ENCODE data around the gene SH3TC2. TPM values are rescaled to one million over a fixed set of nuclear protein-coding genes. Genes with fewer than 3 reads are reported as not detected.
A peak's percentile ranks its signal among the peaks of the same experiment; 100 is the strongest.

SH3TC2 gene
- total and polyA plus RNA-seq, 8 donors = 0.06 to 1.2 (median 0.27) TPM

- Histone ChIP-seq H3K27me3 (no peaks in the 10 kb centered on the region), H3K4me3 (no peak overlapping the region), H3K27ac (no peak overlapping the region), H3K4me1 (no peaks in the 10 kb centered on the region), H3K9me3 (no peaks in the 10 kb centered on the region), H3K36me3 (no peaks in the 10 kb centered on the region)
- intact Hi-C loops (cut with DNase I) = no loop called here
- TF ChIP-seq CTCF (IDR thresholded peaks at IDR 0.05) = no peak
- ATAC-seq = peak in 2 of 4 donors; percentile 32 to 33
- no peak for DNase-seq
- 45 to 48% methylated on average over 2 of the region's 2 CpGs for WGBS, 2 donors
- FAIRE-seq = no peak
Measured at GRCh38 chr5:149053072-149053695, 9.7 kb downstream of the SH3TC2 start.

- H3K4me3 ChIP-seq = no peak overlapping the region
- WGBS, 2 donors = 89 to 90% methylated on average over 3 of the region's 3 CpGs
- intact Hi-C loops (cut with DNase I) = no loop called here
- H3K27ac ChIP-seq = no peak overlapping the region
- DNase-seq (no peak), FAIRE-seq (no peak), ATAC-seq (no peak)
- H3K36me3 ChIP-seq = no peaks in the 10 kb centered on the region
- no peaks in the 10 kb centered on the region for H3K4me1 ChIP-seq
- H3K27me3 ChIP-seq = no peaks in the 10 kb centered on the region
- no peak for TF ChIP-seq CTCF (IDR thresholded peaks at IDR 0.05)
- no peaks in the 10 kb centered on the region for H3K9me3 ChIP-seq
Measured at GRCh38 chr5:149049371-149049781, 13.5 kb downstream of the SH3TC2 start.

- Histone ChIP-seq H3K4me1 (no peaks in the 10 kb centered on the region), H3K4me3 (no peak overlapping the region), H3K9me3 (no peaks in the 10 kb centered on the region), H3K27ac (no peak overlapping the region), H3K36me3 (no peaks in the 10 kb centered on the region), H3K27me3 (no peaks in the 10 kb centered on the region)
- WGBS, 2 donors = 75 to 85% methylated on average over 4 of the region's 4 CpGs
- ATAC-seq = no peak
- intact Hi-C loops (cut with DNase I) = no loop called here
- no peak for TF ChIP-seq CTCF (IDR thresholded peaks at IDR 0.05)
- no peak for FAIRE-seq
- DNase-seq = no peak
Measured at GRCh38 chr5:149048811-149049210, 14.1 kb downstream of the SH3TC2 start.

GRCh38 chr5:149047462-149047861 lies 15.4 kb downstream of the SH3TC2 start:
- no peaks in the 10 kb centered on the region for H3K27me3 ChIP-seq
- H3K9me3 ChIP-seq = no peaks in the 10 kb centered on the region
- no peak overlapping the region for H3K27ac ChIP-seq
- 83 to 87% methylated on average over 3 of the region's 3 CpGs for WGBS, 2 donors
- TF ChIP-seq CTCF (IDR thresholded peaks at IDR 0.05) = no peak
- ATAC-seq = no peak
- FAIRE-seq = no peak
- no peaks in the 10 kb centered on the region for H3K36me3 ChIP-seq
- H3K4me1 ChIP-seq = no peaks in the 10 kb centered on the region
- intact Hi-C loops (cut with DNase I) = no loop called here
- H3K4me3 ChIP-seq = no peak overlapping the region
- no peak for DNase-seq

GRCh38 chr5:149046196-149046829 lies 16.5 kb downstream of the SH3TC2 start:
- intact Hi-C loops (cut with DNase I) = no loop called here
- 62 to 71% methylated on average over 2 of the region's 2 CpGs for WGBS, 2 donors
- H3K4me1 ChIP-seq = no peaks in the 10 kb centered on the region
- no peaks in the 10 kb centered on the region for H3K27me3 ChIP-seq
- ATAC-seq (no peak), FAIRE-seq (no peak), DNase-seq (no peak)
- no peak overlapping the region for H3K27ac ChIP-seq
- no peak overlapping the region for H3K4me3 ChIP-seq
- no peaks in the 10 kb centered on the region for H3K36me3 ChIP-seq
- TF ChIP-seq CTCF (IDR thresholded peaks at IDR 0.05) = no peak
- H3K9me3 ChIP-seq = no peaks in the 10 kb centered on the region
